Stomach (tissue), 9 donors: ENCODE measurements around the gene CCDC144A. TPM values are rescaled to one million over a fixed set of nuclear protein-coding genes. Genes with fewer than 3 reads are reported as not detected.
"Not testable (repeated sequence)": the region's sequence is repeated elsewhere in the genome, so short reads cannot be mapped to it uniquely, and the experiment has no call there.

Experiments used
- DNase-seq, 2 donors: peaks; one replicate each; pipeline versions ENCODE4 v3.0.0 to v3.0.0-alpha.2; 2013 to 2019
- H3K27ac ChIP-seq, 5 donors: fragments of 200-600 bp in 4 of 5; sonication (generic) in 4 of 5; one replicate each; pipeline ENCODE4 v1.5.1; 2013 to 2019; ENCODE audit warnings: mild to moderate bottlenecking in 1 of 5, moderate library complexity in 1 of 5
- H3K27me3 ChIP-seq, 3 donors: fragments of 200-600 bp; sonication (generic); one replicate each; pipeline ENCODE4 v1.5.1; 2017 to 2019; ENCODE audit warnings: mixed run types in 1 of 3
- H3K36me3 ChIP-seq, 4 donors: fragments of 200-600 bp; sonication (generic); 1 replicate in 3 of 4; 2 replicates in 1 of 4; pipeline ENCODE4 v1.5.1; 2016 to 2019
- H3K4me1 ChIP-seq, 4 donors: fragments of 200-600 bp; sonication (generic); one replicate each; pipeline ENCODE4 v1.5.1; 2016 to 2019
- H3K4me3 ChIP-seq, 4 donors: fragments of 200-600 bp; sonication (generic) in 3 of 4; one replicate each; pipeline ENCODE4 v1.5.1; 2016 to 2019; ENCODE audit warnings: mild to moderate bottlenecking in 1 of 4
- H3K9me3 ChIP-seq, 4 donors: fragments of 200-600 bp; sonication (generic); one replicate each; pipeline ENCODE4 v1.5.1; 2016 to 2019
- EP300 ChIP-seq: sonication (generic); formaldehyde crosslinking; IDR thresholded peaks from one replicate; pipeline ENCODE4 v1.6.1; 2017; ENCODE audit warnings: antibody characterized with exemption
- POLR2A ChIP-seq, 4 donors: fragments of 450-650 bp; IDR thresholded peaks; one replicate each; pipeline ENCODE4 v1.6.1; 2016; ENCODE audit warnings: antibody characterized with exemption in 4 of 4, control low read depth in 2 of 4, mild to moderate bottlenecking in 1 of 4, moderate library complexity in 1 of 4
- POLR2AphosphoS5 ChIP-seq, 3 donors: sonication (generic); formaldehyde crosslinking; IDR thresholded peaks; one replicate each; pipeline ENCODE4 v1.6.1; 2016; ENCODE audit warnings: antibody characterized with exemption in 3 of 3
- WGBS, 5 donors: extraction: QIAGEN DNeasy Blood & Tissue Kit in 3 of 5; methylation state at CpG; one replicate each; pipeline versions ENCODE4 v1.1.5 to v1.1.7; 2013 to 2018; 5-methylcytosine and 5-hydroxymethylcytosine counted together
- intact Hi-C: fragments of 100-400 bp; cut with DNase I; formaldehyde crosslinking; loops from one replicate; pipeline ENCODE4 v1.15.1; 2023; ENCODE audit warnings: low total_unique reads
- polyA plus RNA-seq, 3 donors: library from polyadenylated mRNA; stranded (reverse); fragments of 200-250 nt; gene quantifications; one replicate each; pipeline ENCODE4 v1.2.3, GENCODE V29; 2013
- total RNA-seq, 5 donors: library from RNA; depleted of rRNA; stranded (reverse); fragments of >200 nt; gene quantifications; one replicate each; pipeline versions ENCODE4 v1.1.0 to v1.2.3, GENCODE V29; 2014 to 2016
- TF ChIP-seq, protein P1 (sequence below), 7 experiments: fragments of 450-650 bp in 4 of 7; fragments of 200-600 bp in 3 of 7; sonication (generic) in 3 of 7; IDR thresholded peaks; one replicate each; pipeline ENCODE4 v1.5.1; 2016 to 2019; ENCODE audit warnings: antibody characterized with exemption in 7 of 7, control low read depth in 2 of 7, mild to moderate bottlenecking in 1 of 7
- donor health status: healthy with polysubstance abuse.
- donor health status: Bipolar disorder and iron deficiency.
- donor health status: healthy.

The CCDC144A gene
- total and polyA plus RNA-seq, 8 donors, result 0.23 to 70.1 (median 2.9) TPM; not detected in 2

DNA sequence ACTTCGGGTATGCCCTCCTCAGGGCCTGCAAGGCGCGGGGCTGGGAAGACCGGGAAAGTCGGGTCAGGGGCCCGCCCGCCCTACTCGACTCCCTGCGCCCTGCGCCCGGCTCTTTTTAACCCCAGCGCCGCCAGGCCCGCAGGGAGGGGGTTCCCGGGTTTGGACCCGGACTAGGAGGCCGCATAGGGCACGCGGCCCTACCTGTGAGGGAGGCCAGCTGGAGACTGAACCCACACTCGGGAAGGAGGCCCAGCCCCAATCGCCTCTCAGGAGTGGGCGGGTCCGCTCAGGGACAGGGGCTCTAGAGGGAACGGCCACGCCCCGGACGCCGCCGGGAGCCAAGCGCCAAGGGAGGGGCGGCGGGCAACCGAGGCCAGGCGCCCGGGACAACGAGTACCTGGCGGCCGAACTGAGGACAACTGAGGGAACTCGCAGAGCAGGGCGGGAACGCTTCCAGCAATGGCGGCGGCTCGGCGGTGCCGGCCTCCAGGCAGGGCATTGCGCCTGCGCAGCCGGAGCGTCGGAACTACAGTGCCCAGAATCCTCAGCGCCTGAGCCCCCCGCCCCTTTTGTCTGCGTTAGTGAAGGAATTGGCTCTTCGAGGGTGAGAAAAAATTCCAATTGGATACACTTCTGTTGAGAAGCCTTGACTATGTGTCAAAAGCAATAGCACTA, 36.5 kb upstream of the CCDC144A start, which contains the start of gene ZNF624:
Gene ZNF624, minus strand, starts transcription at position 484 of the 675 bp plus-strand sequence.
- Histone ChIP-seq H3K9me3 (no peaks in the 10 kb centered on the region), H3K4me1 (peaks cover 7 to 20% (median 10%) of the 10 kb centered on the region in 4 donors), H3K27me3 (peaks cover 0 to 6% (median 0%) of the 10 kb centered on the region in 3 donors), H3K4me3 (peak within 1 kb of the TSS; percentile 56 to 74 (median 66)), H3K36me3 (no peaks in the 10 kb centered on the region), H3K27ac (peak within 1 kb of the TSS; percentile 86 to 94 (median 92))
- 0 to 1% (median 0%) methylated on average over 40 to 55 of the region's 55 CpGs for WGBS, 5 donors
- intact Hi-C loops, result no loop called here
- TF ChIP-seq POLR2A (IDR thresholded peaks at IDR 0.05) (peak in 1 of 4 donors; percentile 47), EP300 (peak; percentile 77), POLR2AphosphoS5 (IDR thresholded peaks at IDR 0.05) (peak; percentile 88 to 93 (median 92))
- TF ChIP-seq, protein P1, sequence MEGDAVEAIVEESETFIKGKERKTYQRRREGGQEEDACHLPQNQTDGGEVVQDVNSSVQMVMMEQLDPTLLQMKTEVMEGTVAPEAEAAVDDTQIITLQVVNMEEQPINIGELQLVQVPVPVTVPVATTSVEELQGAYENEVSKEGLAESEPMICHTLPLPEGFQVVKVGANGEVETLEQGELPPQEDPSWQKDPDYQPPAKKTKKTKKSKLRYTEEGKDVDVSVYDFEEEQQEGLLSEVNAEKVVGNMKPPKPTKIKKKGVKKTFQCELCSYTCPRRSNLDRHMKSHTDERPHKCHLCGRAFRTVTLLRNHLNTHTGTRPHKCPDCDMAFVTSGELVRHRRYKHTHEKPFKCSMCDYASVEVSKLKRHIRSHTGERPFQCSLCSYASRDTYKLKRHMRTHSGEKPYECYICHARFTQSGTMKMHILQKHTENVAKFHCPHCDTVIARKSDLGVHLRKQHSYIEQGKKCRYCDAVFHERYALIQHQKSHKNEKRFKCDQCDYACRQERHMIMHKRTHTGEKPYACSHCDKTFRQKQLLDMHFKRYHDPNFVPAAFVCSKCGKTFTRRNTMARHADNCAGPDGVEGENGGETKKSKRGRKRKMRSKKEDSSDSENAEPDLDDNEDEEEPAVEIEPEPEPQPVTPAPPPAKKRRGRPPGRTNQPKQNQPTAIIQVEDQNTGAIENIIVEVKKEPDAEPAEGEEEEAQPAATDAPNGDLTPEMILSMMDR (IDR thresholded peaks at IDR 0.05), result no peak
- peak; percentile 98 for DNase-seq

DNA sequence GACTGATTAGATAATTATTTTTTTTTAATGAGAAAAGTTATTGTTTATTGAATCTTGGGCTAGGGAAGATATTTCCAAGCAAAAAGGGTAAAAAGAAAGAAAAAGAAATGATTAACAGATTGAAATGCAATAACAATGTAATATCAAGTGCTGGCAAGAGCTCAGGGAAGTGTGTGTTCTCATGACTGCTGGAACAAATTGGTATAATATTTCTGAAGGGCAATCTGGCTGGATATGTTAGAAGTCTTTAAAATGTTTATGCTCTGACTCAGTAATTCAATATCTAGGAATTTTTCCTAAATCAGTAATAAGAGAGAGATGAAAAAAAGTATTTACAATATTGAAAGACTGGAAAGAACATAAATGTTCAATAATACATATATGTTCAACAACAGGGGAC, 28.8 kb upstream of the CCDC144A start:
- TF ChIP-seq EP300 (no peak), POLR2A (IDR thresholded peaks at IDR 0.05) (no peak), POLR2AphosphoS5 (IDR thresholded peaks at IDR 0.05) (no peak)
- TF ChIP-seq, protein P1 (IDR thresholded peaks at IDR 0.05), result no peak
- Histone ChIP-seq H3K36me3 (no peaks in the 10 kb centered on the region), H3K27me3 (peaks cover 0 to 39% (median 0%) of the 10 kb centered on the region in 3 donors), H3K9me3 (no peaks in the 10 kb centered on the region), H3K4me1 (no peaks in the 10 kb centered on the region), H3K27ac (no peak overlapping the region), H3K4me3 (no peak overlapping the region)
- intact Hi-C loops, result no loop called here
- DNase-seq, result no peak

DNA sequence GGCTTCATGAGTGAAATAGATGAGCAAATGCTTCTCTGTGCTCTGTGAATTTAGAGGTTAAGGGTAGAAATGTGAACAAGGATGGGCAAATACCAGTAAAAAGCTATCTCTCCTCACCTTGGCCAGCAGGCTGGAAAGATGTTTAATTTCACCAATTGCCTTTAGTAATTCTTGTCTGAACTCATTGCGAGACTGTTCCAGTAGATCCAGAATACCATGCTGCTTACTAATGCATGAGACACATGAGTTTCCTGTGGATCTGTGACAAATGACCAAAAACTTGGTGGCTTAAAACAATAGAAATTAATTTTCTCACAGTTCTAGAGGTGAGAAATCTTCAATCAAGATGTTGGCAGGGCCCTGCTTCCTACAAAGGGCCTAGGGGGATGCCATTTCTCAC, 27.1 kb upstream of the CCDC144A start:
- TF ChIP-seq EP300 (no peak), POLR2AphosphoS5 (IDR thresholded peaks at IDR 0.05) (no peak), POLR2A (IDR thresholded peaks at IDR 0.05) (no peak)
- TF ChIP-seq, protein P1 (IDR thresholded peaks at IDR 0.05), result no peak
- no peak overlapping the region for H3K27ac ChIP-seq
- peaks cover 0 to 53% (median 11%) of the 10 kb centered on the region in 3 donors for H3K27me3 ChIP-seq
- no peak overlapping the region for H3K4me3 ChIP-seq
- no peaks in the 10 kb centered on the region for H3K9me3 ChIP-seq
- H3K36me3 ChIP-seq, result no peaks in the 10 kb centered on the region
- H3K4me1 ChIP-seq, result peaks cover 7 to 11% (median 9%) of the 10 kb centered on the region in 4 donors
- WGBS, 5 donors, result 87 to 97% (median 93%) methylated on average over 1 of the region's 1 CpG
- no peak for DNase-seq
- intact Hi-C loops, result no loop called here

DNA sequence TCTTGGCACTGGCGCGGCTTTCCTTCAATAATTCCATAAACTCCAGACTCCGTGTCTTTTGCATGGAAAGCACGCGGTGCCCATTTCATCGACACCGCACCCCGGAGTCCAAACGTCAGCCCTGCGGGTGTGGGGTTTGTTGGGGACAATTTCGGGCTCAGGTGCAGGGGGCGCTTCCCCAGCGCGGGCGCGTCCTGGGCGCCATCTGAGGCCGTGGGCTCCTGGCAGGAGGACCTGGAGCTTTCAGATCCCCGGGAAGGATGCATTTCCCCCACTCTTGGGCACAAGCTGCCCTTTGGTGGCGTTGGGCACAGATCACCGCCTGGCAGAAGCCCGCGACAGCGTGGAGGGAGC, 23.5 kb upstream of the CCDC144A start:
- DNase-seq, H3K36me3 ChIP-seq, H3K9me3 ChIP-seq, intact Hi-C loops: not testable (repeated sequence)
- Histone ChIP-seq H3K4me3 (peak overlapping the region; percentile 36 to 45 (median 40)), H3K4me1 (peaks cover 7 to 11% (median 9%) of the 10 kb centered on the region in 4 donors), H3K27ac (peak overlapping the region in 1 of 5 donors; percentile 29), H3K27me3 (peaks cover 0 to 78% (median 36%) of the 10 kb centered on the region in 3 donors)
- 36 to 56% (median 45%) methylated on average over 19 to 24 of the region's 24 CpGs for WGBS, 5 donors

DNA sequence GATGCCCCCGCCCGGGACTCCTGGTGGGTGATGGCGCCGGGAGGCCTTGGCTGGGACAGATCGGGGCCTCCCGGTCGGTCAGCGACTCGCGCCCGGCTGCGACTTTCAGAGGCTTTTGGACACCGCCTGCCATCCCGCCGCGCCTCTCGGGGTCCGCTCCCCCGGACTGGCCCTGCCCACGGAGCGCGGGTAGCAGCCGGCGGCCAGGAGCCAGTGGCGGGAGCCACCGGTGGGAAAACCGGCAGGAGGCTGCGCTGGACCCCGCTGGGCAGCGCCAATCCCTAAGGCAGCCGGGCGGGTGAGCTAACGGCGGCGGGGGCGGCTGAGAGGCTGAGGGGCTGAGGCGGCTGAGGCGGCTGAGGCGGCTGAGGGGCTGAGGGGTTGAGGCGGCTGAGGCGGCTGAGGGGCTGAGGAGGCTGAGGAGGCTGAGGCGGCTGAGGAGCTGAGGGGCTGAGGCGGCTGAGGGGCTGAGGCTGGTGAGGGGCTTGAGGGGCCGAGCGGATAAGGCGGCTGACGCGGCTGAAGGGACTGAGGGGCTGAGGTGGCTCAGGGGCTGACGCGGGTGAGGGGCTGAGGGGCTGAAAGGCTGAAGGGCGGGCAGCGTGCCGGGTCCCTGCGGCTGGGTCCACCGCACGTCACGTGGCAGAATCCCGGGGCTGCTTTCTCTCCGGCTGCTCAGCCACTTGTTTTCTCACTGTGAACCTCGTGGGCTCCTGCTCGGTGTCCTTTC, 23.0 kb upstream of the CCDC144A start:
- Histone ChIP-seq H3K4me1 (peaks cover 7 to 11% (median 9%) of the 10 kb centered on the region in 4 donors), H3K27ac (peak overlapping the region in 1 of 5 donors; percentile 29), H3K27me3 (peaks cover 0 to 74% (median 36%) of the 10 kb centered on the region in 3 donors), H3K4me3 (peak overlapping the region; percentile 36 to 45 (median 40))
- H3K9me3 ChIP-seq, intact Hi-C loops, H3K36me3 ChIP-seq: not testable (repeated sequence)
- WGBS, 5 donors, result 2 to 6% (median 4%) methylated on average over 25 to 61 of the region's 61 CpGs
- DNase-seq, result peak in 1 of 2 donors; percentile 46
